ENCODE measurements around the gene ARIH2. TPM values are rescaled to one million over a fixed set of nuclear protein-coding genes. Genes with fewer than 3 reads are reported as not detected.

ARIH2 gene
- total and polyA plus RNA-seq, 2 of the 4 experiments (the other 2 are of a cell fraction) = 62.3 to 93.7 TPM

DNA sequence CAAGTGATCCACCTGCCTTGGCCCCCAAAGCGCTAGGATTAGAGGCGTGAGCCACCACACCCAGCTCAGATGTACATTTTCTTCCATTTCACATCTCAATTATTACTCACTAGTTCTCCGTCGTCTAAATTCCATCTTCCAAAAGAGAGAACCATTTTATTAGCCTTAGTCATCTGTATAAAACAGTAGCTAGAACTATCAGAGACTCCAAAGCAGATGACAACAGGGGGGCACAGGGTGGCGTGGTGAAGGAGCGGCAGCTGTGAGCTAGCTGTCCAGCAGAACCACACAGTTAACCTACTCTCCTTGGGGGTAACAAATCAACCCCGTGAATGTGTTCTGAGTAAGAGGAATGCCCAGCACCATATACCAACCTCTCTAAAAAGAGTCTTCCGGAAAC lies 27.0 kb upstream of the ARIH2 start:
- H3K4me1 ChIP-seq (ENCODE audit: control insufficient read depth, insufficient read depth, low read length) = no peaks in the 10 kb centered on the region
- H4K8ac ChIP-seq (ENCODE audit: low read depth in 2 of 2, low read length in 2 of 2) = no peak overlapping the region
- ChIA-PET POLR2A (ENCODE audit: unreplicated experiment) (no interaction called here), CTCF (no interaction called here)
- no peak overlapping the region for H2AK5ac ChIP-seq (ENCODE audit: low read depth, low read length)
- no peak overlapping the region for H4K5ac ChIP-seq (ENCODE audit: low read depth, low read length)
- H3K79me1 ChIP-seq (ENCODE audit: low read depth in 1 of 2, low read length in 2 of 2) = peaks cover under 1% of the 10 kb centered on the region in 2 experiments; a peak in 3 of 4 replicates
- H2AFZ ChIP-seq (replicated peaks; ENCODE audit: low read length, poor library complexity) = no peak overlapping the region
- H3K18ac ChIP-seq (ENCODE audit: low read depth, low read length) = no peak overlapping the region
- no peak overlapping the region for H3K9ac ChIP-seq (ENCODE audit: low read depth, low read length)
- intact Hi-C loops (cut with micrococcal nuclease) (no loop called here), in situ Hi-C loops (cut with MboI; ENCODE audit: low sequenced_read_pairs) (no loop called here), dilution Hi-C loops (cut with HindIII; ENCODE audit: low sequenced_read_pairs, unreplicated experiment) (no loop called here)
- no peak overlapping the region for H3K4me2 ChIP-seq (ENCODE audit: low read depth, low read length)
- no peak for TF ChIP-seq FOS (IDR thresholded peaks at IDR 0.05; ENCODE audit: low read depth, low read length)
- TF ChIP-seq RCOR1 (IDR thresholded peaks at IDR 0.05; ENCODE audit: insufficient replicate concordance, low read length) = no peak
- TF ChIP-seq RFX5 (IDR thresholded peaks at IDR 0.05; ENCODE audit: low read depth, low read length) = no peak
- TF ChIP-seq ELK1 (IDR thresholded peaks at IDR 0.05; ENCODE audit: borderline replicate concordance, low read depth, low read length) = no peak
- no peak for TF ChIP-seq POLR2A (IDR thresholded peaks at IDR 0.05; ENCODE audit: low read depth, low read length)
- TF ChIP-seq MXI1 (IDR thresholded peaks at IDR 0.05; ENCODE audit: borderline replicate concordance, low read depth, low read length) = no peak
- TF ChIP-seq MAFK (IDR thresholded peaks at IDR 0.05; ENCODE audit: low read depth, low read length) = no peak
- TF ChIP-seq MAZ (IDR thresholded peaks at IDR 0.05; ENCODE audit: borderline replicate concordance, low read depth, low read length) = no peak
- TF ChIP-seq CTCF (conservative IDR thresholded peaks at IDR 0.05; ENCODE audit: low read depth, low read length) = no peak
- no peak for TF ChIP-seq USF2 (IDR thresholded peaks at IDR 0.05; ENCODE audit: low read depth, low read length)
- TF ChIP-seq RAD21 (IDR thresholded peaks at IDR 0.05; ENCODE audit: low read length) = no peak
- TF ChIP-seq CHD1 (IDR thresholded peaks at IDR 0.05; ENCODE audit: low read depth, low read length) = no peak
- TF ChIP-seq SMC3 (IDR thresholded peaks at IDR 0.05; ENCODE audit: low read depth, low read length) = no peak
- no peak for TF ChIP-seq BHLHE40 (IDR thresholded peaks at IDR 0.05; ENCODE audit: low read depth, low read length)
- no peak for TF ChIP-seq CEBPB (IDR thresholded peaks at IDR 0.05; ENCODE audit: low read depth, low read length)
- no peak for TF ChIP-seq NFE2L2 (IDR thresholded peaks at IDR 0.05; ENCODE audit: low read depth, low read length)
- BruUV-seq (replicated peaks) = no TSS peak
- no peak overlapping the region for H3K14ac ChIP-seq (replicated peaks; ENCODE audit: low read depth, low read length)
- H2BK5ac ChIP-seq (ENCODE audit: low read depth, low read length, poor library complexity, severe bottlenecking) = no peak overlapping the region
- no peak overlapping the region for H2BK15ac ChIP-seq (ENCODE audit: low read depth, low read length)
- no peaks in the 10 kb centered on the region for H3K9me3 ChIP-seq (ENCODE audit: control insufficient read depth, insufficient read depth, low read length)
- H3K9me1 ChIP-seq (ENCODE audit: insufficient read depth, low read length) = peaks cover 9% of the 10 kb centered on the region; the same call in 1 of the 2 replicates
- DNase-seq (no peak), ATAC-seq (ENCODE audit: low read depth) (no peak)
- H2AK9ac ChIP-seq (replicated peaks; ENCODE audit: low read depth, low read length, poor library complexity) = no peak overlapping the region
- no peak overlapping the region for H3K4me3 ChIP-seq (ENCODE audit: insufficient read depth, low read depth, low read length)
- H3K4ac ChIP-seq (ENCODE audit: low read depth, low read length) = no peak overlapping the region
- no peaks in the 10 kb centered on the region for H3K27me3 ChIP-seq (ENCODE audit: control insufficient read depth, insufficient read depth, low read length)
- 100% methylated on average over 2 of the region's 8 CpGs for WGBS, 2 experiments (ENCODE audit: extremely low coverage in 2 of 2, insufficient read length in 1 of 2)
- H3K36me3 ChIP-seq (ENCODE audit: control insufficient read depth, insufficient read depth, low read length) = peaks cover 3% of the 10 kb centered on the region
- H4K20me1 ChIP-seq (ENCODE audit: insufficient read depth, low read length) = no peaks in the 10 kb centered on the region
- no peak overlapping the region for H4K91ac ChIP-seq (ENCODE audit: insufficient read depth, low read depth, low read length)
- no peak overlapping the region for H2BK20ac ChIP-seq (ENCODE audit: low read depth, low read length)
- H3K23ac ChIP-seq (ENCODE audit: low read depth, low read length) = no peak overlapping the region
- no peak overlapping the region for H2BK120ac ChIP-seq (ENCODE audit: low read depth, low read length)
- no peak overlapping the region for H3K27ac ChIP-seq (ENCODE audit: insufficient read depth, low read length)
- H3K56ac ChIP-seq (ENCODE audit: extremely low read depth, insufficient read depth, low read length) = no peak overlapping the region

All from IMR-90 (cell line).